ENCODE data around the gene GALR3. TPM values are rescaled to one million over a fixed set of nuclear protein-coding genes. Genes with fewer than 3 reads are reported as not detected.

The GALR3 gene
- polyA plus RNA-seq, 3 donors, result not detected

DNA sequence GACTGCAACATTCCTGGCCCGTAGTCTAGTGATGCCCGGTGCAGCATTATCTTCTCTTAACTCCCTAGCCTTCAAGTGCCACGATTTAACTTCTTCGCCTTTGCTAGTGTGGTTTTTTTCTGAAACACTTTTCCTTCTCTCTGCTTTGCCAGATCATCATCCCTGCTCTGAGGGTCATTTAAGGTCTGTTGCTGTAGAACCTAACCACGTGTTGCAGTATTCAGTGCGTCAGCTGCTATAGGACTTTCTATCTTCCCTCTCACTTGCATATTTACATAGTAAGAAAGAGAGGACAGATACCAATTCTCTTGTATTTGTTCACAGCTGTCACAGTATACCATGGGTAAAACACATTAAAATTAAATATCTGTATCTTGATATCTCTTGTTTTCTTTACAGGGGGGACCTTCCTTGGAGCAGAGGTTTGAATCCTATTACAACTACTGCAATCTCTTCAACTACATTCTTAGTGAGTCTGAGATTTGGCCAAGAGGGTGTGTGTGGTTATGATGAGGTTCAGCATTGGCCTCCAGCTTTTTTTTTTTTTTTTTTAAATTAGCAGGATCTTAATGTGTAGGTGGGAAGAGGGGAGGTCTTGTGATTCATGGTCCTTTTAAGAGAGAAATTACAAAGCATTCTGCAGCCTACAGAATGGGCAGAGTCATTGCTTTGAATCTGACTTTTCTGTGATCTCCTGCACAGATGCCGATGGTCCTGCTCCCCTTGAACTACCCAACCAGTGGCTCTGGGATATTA, 39.6 kb downstream of the GALR3 start:
- Mint-ChIP-seq H3K4me3 (no peak overlapping the region), H3K4me1 (no peaks in the 10 kb centered on the region), H3K36me3 (peaks cover 77 to 97% of the 10 kb centered on the region in 2 donors), H3K27ac (no peak overlapping the region), H3K9me3 (no peaks in the 10 kb centered on the region), H3K27me3 (ENCODE audit: low read depth in 3 of 3) (no peaks in the 10 kb centered on the region)
- intact Hi-C loops (cut with micrococcal nuclease), result loop anchor here (1.0 to 5.0 kb wide), 3 partner anchors 45 to 325 kb away; no protein-coding TSS in a partner anchor
- no peak overlapping the region for H3K4me3 ChIP-seq (replicated peaks in 1 of 3; ENCODE audit: low read depth in 2 of 3, low read length in 3 of 3)
- H3K36me3 ChIP-seq (replicated peaks in 1 of 2; ENCODE audit: control insufficient read depth in 1 of 2, insufficient read depth in 2 of 2, low read length in 2 of 2), result peaks cover 84 to 100% of the 10 kb centered on the region in 2 donors
- no peaks in the 10 kb centered on the region for H3K9me3 ChIP-seq (replicated peaks in 1 of 2; ENCODE audit: control insufficient read depth in 1 of 2, insufficient read depth in 1 of 2, low read length in 2 of 2)
- no peak overlapping the region for H2AFZ ChIP-seq (ENCODE audit: insufficient read depth, low read depth, low read length, poor library complexity, severe bottlenecking)
- H3K9ac ChIP-seq (ENCODE audit: insufficient read depth, low read length, poor library complexity, severe bottlenecking), result no peak overlapping the region
- 100% methylated on average over 2 of the region's 7 CpGs for WGBS (ENCODE audit: insufficient coverage)
- no peak for DNase-seq
- H3K4me2 ChIP-seq (replicated peaks; ENCODE audit: extremely low read depth, low read length, poor library complexity, severe bottlenecking), result no peak overlapping the region
- H3K4me1 ChIP-seq (ENCODE audit: control insufficient read depth in 1 of 2, insufficient read depth in 2 of 2, low read length in 2 of 2), result no peaks in the 10 kb centered on the region
- peaks cover 53% of the 10 kb centered on the region for H4K20me1 ChIP-seq (ENCODE audit: insufficient read depth, low read length)
- H3K27me3 ChIP-seq (ENCODE audit: control insufficient read depth in 2 of 2, insufficient read depth in 2 of 2, low read length in 2 of 2), result no peaks in the 10 kb centered on the region
- no peak overlapping the region for H3K27ac ChIP-seq (ENCODE audit: low read depth in 1 of 2, low read length in 2 of 2)
- no peaks in the 10 kb centered on the region for H3K79me2 ChIP-seq (ENCODE audit: insufficient read depth, low read length)
- TF ChIP-seq, protein P1, sequence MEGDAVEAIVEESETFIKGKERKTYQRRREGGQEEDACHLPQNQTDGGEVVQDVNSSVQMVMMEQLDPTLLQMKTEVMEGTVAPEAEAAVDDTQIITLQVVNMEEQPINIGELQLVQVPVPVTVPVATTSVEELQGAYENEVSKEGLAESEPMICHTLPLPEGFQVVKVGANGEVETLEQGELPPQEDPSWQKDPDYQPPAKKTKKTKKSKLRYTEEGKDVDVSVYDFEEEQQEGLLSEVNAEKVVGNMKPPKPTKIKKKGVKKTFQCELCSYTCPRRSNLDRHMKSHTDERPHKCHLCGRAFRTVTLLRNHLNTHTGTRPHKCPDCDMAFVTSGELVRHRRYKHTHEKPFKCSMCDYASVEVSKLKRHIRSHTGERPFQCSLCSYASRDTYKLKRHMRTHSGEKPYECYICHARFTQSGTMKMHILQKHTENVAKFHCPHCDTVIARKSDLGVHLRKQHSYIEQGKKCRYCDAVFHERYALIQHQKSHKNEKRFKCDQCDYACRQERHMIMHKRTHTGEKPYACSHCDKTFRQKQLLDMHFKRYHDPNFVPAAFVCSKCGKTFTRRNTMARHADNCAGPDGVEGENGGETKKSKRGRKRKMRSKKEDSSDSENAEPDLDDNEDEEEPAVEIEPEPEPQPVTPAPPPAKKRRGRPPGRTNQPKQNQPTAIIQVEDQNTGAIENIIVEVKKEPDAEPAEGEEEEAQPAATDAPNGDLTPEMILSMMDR (IDR thresholded peaks at IDR 0.05), result no peak

GRCh38 chr22:37865510-37865909, 42.3 kb downstream of the GALR3 start:
- no peak overlapping the region for H3K27ac ChIP-seq (ENCODE audit: low read depth in 1 of 2, low read length in 2 of 2)
- no peaks in the 10 kb centered on the region for H3K4me1 Mint-ChIP-seq
- no peak overlapping the region for H3K9ac ChIP-seq (ENCODE audit: insufficient read depth, low read length, poor library complexity, severe bottlenecking)
- peaks cover 85 to 100% of the 10 kb centered on the region in 2 donors for H3K36me3 ChIP-seq (replicated peaks in 1 of 2; ENCODE audit: control insufficient read depth in 1 of 2, insufficient read depth in 2 of 2, low read length in 2 of 2)
- H3K4me2 ChIP-seq (replicated peaks; ENCODE audit: extremely low read depth, low read length, poor library complexity, severe bottlenecking), result no peak overlapping the region
- peaks cover 76 to 98% of the 10 kb centered on the region in 2 donors for H3K36me3 Mint-ChIP-seq
- peaks cover 7% of the 10 kb centered on the region for H3K79me2 ChIP-seq (ENCODE audit: insufficient read depth, low read length)
- 100% methylated on average over 4 of the region's 6 CpGs for WGBS (ENCODE audit: insufficient coverage)
- H3K27ac Mint-ChIP-seq, result peak overlapping the region in 1 of 7 donors; percentile 53
- intact Hi-C loops (cut with micrococcal nuclease), result loop anchor here in 1 of 2 donors (1.0 kb wide), 1 partner anchor 48 kb away; no protein-coding TSS in a partner anchor
- no peaks in the 10 kb centered on the region for H3K4me1 ChIP-seq (ENCODE audit: control insufficient read depth in 1 of 2, insufficient read depth in 2 of 2, low read length in 2 of 2)
- H4K20me1 ChIP-seq (ENCODE audit: insufficient read depth, low read length), result peaks cover 57% of the 10 kb centered on the region
- no peaks in the 10 kb centered on the region for H3K27me3 Mint-ChIP-seq (ENCODE audit: low read depth in 3 of 3)
- no peaks in the 10 kb centered on the region for H3K27me3 ChIP-seq (ENCODE audit: control insufficient read depth in 2 of 2, insufficient read depth in 2 of 2, low read length in 2 of 2)
- no peaks in the 10 kb centered on the region for H3K9me3 Mint-ChIP-seq
- no peak for DNase-seq
- H2AFZ ChIP-seq (ENCODE audit: insufficient read depth, low read depth, low read length, poor library complexity, severe bottlenecking), result no peak overlapping the region
- H3K4me3 ChIP-seq (replicated peaks in 1 of 3; ENCODE audit: low read depth in 2 of 3, low read length in 3 of 3), result no peak overlapping the region
- TF ChIP-seq, protein P1 (IDR thresholded peaks at IDR 0.05), result no peak
- no peaks in the 10 kb centered on the region for H3K9me3 ChIP-seq (replicated peaks in 1 of 2; ENCODE audit: control insufficient read depth in 1 of 2, insufficient read depth in 1 of 2, low read length in 2 of 2)
- H3K4me3 Mint-ChIP-seq, result no peak overlapping the region

All from CD14-positive monocyte (primary cell).